GM19238 (cell line): ENCODE measurements around the gene TINAGL1.
A peak's percentile ranks its signal among the peaks of the same experiment; 100 is the strongest.

Experiments
- DNase-seq: peaks from one replicate; pipeline ENCODE4 v3.0.0; 2011; ENCODE audit warnings: low spot score; ENCODE audit not compliant: insufficient read length

TINAGL1 gene, protein sequence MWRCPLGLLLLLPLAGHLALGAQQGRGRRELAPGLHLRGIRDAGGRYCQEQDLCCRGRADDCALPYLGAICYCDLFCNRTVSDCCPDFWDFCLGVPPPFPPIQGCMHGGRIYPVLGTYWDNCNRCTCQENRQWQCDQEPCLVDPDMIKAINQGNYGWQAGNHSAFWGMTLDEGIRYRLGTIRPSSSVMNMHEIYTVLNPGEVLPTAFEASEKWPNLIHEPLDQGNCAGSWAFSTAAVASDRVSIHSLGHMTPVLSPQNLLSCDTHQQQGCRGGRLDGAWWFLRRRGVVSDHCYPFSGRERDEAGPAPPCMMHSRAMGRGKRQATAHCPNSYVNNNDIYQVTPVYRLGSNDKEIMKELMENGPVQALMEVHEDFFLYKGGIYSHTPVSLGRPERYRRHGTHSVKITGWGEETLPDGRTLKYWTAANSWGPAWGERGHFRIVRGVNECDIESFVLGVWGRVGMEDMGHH

DNA sequence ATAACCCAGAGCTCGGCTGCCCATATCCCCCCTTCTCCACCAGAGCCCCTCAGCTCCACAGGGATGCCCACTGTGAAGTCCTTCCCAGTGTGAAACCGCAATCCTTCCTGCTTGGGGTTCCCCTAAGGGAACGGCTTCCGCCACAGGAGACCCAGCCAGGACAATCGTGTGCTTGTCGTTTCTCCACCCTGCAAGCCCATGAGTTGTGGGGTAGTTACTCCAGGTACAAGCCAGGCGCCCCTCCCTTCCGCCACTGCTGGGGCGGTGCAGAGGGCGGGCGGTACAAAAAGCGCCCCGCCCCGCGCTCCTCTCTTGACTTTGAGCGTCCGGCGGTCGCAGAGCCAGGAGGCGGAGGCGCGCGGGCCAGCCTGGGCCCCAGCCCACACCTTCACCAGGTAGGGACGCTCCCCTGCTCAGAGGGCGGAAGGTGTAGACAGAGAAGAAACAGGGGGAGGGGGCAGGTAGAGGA lies at the start of gene TINAGL1:
Gene TINAGL1 (plus strand): TSS at position 315 of the 469 bp plus-strand sequence. CDS start 634 bp downstream, outside the sequence.
- no peak for DNase-seq

DNA sequence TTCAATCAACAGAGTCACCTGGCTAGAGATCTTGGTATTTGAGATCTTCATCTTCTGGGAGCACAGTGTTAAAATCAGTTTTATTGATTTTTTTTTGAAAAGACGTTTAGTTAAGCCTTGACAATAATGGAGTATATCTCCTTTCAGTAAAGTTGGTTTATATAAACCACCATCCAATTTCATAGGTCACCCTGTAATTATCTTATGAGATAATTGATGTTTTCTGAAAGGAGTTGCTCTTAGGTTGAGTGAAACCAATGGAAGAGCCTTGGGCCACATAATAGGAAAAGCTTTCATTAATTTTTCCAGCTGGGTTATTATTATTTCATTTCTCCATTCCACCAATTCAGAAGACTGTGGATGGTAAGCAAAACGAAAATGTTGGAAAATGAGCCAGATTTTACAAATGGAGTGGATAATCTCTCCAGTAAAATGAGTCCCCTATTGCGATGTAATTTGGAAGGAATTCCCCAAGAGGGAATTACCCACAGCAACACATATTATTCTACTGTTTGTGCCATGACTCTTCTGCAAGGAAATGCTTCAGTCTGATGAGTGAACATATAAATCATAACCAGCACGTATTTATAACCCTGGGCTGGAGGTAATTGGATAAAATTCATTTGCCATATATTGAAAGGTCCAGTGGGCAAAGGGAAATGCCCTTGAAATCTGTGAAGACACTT lies 46.2 kb upstream of the TINAGL1 start:
- no peak for DNase-seq

DNA sequence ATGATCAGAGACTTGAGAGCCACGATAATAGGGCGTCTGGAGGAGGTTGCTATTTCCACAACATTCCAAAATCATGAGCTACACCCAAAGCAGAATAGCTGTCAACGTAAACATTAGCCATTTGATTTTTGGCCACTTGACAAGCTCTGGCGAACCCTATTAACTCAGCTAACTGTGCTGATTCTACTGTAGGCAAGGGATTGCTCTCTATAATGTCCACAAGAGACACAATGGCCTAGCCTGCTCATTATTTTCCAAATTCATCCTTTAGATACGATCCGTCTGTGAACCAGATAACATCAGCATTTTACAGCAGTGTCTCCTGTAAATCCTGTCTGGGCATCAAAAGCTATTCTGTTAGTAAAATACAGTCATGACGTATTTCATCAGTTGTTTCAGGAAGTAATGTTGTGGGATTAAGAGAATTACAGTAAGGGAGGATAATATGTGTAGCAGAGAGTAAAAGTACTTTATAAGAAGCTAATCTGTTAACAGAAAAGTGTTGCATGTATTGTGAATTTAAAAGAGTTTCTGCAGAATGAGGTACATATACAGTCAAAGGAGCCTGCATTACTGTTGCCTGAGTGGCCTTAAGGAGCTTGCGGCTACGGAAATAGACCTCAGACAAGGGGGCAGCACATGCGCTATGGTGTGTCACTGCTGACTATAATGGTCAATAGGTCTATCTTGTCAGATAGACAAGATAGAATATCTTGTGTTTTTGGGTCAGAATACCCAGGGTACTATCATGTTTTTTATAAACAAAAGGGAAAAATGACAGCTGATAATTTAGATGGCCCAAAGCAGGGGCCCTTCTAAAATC lies 44.9 kb upstream of the TINAGL1 start:
- no peak for DNase-seq

DNA sequence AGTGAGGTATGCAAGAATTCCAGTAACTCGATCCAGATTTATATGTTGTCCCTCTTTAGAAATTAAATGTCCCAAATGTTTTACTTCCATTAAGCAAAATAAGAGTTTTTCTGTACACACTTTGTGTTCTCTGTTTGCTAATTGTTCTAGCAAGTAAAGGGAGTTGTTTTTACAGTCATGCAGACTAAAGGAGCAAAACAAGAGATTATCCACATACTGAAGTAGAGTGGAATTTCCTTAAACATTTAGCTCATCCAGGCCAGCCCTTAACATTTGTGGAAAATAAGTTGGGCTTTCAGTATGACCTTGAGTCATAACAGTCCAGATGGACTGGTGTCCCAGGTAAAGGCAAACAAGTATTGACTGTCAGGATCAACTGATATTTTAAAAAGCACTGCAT lies 44.1 kb upstream of the TINAGL1 start:
- DNase-seq: no peak

DNA sequence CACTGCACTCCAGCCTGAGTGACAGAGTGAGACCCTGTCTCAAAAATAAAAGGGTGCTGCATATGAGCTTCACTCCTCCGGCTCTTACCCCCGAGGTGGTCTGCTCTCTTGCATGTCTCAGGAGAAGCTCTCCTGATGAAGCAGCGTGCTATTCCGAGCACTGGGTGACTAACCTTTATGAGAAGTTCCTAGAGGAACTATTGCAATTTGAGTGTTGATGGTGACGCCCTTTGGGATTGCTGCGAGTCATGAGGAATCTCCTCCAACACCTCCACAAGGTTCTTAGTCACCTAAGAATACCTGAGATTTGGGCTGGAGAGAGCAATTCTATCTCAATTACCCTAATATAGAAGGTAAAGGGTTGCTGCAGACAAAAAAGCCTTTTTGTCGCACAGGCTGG lies 40.8 kb upstream of the TINAGL1 start:
- no peak for DNase-seq

DNA sequence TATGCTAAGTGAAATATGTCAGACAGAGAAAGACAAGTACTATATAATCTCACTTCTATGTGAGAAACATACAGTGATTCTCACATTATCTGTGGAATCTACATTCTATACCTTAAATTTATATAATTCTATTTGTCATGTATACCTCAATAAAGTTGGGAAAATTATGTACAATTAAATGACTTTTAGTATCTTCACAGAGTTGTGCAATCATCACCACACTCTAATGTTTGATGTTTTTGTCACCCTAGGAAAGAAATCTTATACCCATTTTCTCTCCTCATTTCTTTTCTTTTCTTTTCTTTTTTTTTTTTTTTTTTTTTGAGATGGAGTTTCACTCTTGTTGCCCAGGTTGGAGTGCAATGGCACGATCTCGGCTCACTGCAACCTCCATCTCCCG lies 37.0 kb upstream of the TINAGL1 start:
- DNase-seq: no peak

DNA sequence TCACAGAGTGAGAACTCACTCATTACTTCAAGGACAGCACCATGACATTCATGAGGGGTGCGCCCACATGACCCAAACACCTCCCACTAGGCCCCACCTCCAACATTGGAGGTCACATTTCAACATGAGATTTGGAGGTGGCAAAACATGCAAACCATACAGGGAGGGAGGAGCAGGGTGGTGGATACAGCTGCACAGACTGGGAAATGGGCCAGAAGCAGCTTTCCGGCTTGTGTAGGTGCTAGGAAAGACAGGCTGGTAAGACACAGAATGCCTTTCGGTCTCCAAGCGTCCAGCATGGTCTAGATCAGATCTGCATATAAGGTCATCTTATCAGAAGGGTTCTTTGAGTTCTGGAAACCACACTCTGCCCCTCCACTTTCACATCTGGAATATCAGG lies 35.1 kb upstream of the TINAGL1 start:
- DNase-seq: no peak

DNA sequence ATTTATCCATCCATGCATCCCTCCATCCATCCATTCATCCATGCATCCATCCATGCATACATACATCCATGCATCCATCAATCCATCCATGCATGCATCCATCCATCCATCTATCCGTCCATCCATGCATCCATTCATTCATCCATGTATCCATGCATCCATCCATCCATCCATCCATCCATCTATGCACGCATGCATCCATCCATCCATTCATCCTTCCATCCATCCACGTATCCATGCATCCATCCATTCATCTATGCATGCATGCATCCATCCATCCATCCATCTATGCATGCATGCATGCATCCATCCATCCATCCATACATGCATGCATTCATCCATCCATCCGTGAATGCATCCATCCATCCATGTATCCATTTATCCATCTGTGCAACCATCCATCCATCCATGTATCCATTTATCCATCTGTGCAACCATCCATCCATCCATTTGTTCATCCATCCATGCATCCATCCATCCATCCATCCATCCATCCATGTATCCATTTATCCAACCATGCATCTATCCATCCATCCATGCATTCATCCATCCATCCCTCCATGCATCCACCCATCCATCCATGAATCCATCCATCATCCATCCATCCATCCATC lies 30.3 kb upstream of the TINAGL1 start:
- DNase-seq: no peak

DNA sequence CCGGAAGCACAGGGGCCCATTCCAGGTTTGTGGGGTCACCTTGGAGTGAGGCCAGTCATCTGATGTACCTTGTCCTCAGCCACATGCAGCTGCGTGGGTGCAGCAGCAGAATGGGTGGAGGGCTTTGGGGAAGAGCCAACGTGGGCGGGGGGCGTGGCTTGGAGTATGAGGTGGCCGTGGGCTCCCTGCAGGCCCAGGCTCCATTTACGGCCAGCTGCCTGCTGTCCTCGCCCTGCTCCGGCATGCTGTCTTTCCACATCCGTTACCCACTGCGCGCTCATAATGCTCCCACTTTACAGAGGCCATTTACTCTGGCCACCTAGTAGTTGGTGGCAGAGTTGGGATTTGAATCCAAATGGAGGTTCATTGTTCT lies 27.8 kb upstream of the TINAGL1 start:
- no peak for DNase-seq

DNA sequence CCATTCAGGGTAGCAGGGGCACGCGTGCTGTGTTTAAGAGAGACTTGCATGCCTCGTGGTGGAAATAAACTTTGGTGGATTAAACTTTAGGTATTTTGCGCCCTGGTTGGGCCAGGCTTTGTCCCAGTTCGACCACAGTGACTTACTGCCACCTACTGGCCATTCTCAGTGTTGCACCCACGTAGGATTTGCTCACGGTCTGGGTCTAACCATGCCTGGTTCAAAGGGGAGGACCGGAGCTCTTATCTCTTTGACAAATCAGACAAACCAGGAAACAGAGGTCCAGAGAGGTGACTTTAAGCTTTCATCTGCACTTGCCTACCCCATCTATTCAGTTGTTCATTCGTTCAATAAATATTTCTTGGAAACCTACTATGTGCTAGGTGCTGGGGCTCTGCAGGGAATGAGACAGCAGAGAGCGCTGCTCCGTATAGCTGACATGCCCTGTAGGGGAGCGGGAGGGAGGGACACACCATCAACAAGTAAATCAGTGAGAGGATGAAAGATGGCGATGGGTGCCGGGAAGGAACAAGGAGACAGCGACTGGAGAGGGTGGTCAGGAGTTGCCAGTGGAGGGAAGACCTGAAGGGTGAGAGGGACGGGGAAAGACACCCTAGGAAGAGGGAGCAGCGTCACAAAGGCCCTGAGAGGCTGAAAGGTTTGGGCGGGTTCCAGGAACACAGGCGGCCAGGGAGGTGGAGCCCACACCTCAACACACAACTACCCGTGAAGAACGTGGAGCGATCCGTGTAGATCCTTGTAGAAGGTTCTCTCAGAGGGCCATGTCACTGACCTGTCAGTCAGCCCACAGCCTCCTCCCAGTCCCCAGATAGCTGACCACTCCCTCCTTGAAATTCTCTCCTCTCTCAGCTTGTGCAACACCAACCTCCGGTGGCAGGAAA lies 27.2 kb upstream of the TINAGL1 start:
- DNase-seq: peak; percentile 74

DNA sequence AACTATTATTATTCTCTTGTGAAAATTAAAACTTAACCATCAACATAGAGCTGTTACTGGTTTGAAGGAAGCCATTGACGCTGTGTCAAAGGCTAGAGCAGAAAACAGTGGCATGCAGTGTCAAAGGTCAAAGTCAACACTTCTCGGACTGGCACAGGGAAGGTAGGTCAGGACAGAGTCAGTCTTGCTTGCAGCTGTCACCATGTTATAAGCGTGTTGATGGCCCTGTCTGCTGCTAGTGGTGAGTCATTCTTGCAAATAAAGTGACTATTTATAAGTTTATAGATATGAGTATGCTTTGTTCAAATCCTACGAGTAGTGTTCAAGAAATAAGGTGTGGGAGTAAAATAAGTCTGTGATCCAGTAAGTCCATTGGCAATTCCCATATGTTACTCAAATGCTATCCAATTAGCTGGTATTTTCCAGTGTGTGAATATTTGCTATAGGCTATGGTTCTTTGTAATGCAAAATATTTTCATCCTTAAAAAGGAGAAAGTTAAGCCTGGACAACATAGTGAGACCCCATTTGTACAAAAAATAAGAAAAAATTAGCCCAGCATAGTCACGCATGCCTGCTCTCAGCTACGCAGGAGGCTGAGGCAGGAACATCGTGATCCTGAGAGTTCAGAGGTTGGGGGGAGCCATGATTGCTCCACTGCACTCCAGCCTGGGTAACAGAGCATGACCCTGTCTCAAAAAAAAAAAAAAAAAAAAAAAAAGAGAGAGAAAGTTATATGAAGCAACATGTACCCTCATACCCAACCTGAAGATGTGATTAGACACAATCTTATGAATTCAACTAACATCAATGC lies 26.3 kb upstream of the TINAGL1 start:
- no peak for DNase-seq

DNA sequence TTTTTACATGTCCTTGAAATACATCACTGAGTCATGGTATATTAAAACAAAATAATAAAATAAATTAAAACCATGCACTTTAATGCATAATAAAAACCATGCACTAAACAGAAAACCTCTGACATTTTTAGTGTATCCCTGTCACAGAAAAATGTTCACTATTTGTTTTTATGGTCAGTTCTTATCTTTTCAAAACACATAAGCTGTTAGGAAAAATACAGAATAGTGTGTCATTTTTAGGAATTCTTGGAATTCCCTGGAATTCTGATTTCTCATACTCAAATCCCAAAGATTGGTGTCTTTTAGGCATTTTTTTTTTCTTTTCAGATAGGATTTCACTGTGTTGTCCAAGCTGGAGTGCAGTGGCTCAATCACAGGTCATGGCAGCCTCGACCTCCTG lies 25.1 kb upstream of the TINAGL1 start:
- DNase-seq: no peak

DNA sequence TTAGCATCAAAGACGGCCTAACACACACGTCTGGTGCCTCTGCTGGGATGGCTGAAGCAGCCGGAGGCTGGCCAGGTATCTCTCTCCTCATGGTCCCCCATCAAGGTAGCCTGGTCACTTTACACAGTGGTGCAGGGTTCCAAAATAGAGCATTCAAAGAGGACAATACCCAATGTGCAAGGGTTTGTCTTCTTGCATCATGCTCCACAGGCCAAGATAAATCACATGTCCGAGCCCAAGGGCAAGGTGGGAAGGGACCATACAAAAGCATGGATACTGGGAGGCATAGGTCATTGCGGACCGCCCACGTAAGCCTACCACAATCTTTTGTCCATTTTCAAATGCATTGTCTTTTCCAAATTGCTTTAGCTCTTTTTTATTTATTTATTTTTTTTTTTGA lies 23.8 kb upstream of the TINAGL1 start:
- DNase-seq: no peak

DNA sequence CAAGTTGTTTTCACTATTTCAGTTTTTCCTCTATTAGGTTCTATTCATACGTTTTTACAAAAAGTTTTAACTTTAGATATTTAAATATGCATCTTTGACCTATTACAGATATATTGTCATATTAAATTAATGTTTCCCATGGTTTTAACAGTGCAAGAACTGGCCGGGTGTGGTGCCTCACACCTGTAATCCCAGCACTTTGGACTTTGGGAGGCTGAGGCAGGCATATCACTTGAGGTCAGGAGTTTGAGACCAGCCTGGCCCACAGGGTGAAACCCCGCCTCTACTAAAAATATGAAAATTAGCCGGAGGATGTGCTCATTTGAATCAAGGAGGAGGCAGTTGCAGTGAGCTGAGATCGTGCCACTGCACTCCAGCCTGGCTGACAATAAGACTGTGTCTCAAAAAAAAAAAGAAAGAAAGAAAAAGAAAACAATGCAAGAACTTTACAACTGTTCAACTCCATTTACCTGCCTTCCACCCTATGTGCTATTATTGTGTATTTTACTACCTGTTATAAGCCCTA lies 19.8 kb upstream of the TINAGL1 start:
- DNase-seq: no peak

DNA sequence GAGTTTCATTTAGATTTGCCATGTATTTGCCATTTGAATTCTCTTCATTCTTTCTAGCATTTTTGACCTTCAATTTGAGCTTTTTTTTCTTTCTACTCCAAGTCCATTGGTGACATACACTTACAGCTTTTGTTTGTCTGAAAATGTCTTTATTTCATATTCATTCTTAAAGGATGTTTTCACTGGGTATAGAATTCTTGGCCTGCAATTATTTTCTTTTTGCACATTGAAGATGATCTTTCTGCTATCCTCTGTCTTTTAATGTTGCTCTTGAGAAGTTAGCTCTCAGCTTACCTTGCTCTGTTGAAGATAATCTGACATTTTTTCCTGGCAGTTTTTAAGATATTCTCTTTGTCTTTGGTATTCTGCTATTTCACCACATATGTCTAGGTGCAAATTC lies 16.6 kb upstream of the TINAGL1 start:
- DNase-seq: no peak

DNA sequence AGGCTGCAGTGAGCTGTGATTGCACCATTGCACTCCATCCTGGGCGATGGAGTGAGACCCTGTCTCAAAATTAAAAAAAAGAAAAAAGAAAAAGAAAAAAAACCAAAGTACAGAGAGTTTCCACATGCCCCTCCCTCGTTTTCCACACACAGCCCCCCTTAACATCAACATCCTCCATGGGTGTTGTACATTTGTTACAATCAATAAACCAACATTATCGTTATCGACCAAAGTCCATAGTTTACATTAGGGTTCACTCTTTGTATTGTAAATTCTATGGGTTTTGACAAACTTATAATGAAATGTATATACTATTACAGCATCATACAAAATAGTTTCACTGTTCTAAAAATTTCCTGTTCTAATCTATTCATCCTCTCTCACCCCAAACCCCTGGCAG lies 15.9 kb upstream of the TINAGL1 start:
- no peak for DNase-seq

DNA sequence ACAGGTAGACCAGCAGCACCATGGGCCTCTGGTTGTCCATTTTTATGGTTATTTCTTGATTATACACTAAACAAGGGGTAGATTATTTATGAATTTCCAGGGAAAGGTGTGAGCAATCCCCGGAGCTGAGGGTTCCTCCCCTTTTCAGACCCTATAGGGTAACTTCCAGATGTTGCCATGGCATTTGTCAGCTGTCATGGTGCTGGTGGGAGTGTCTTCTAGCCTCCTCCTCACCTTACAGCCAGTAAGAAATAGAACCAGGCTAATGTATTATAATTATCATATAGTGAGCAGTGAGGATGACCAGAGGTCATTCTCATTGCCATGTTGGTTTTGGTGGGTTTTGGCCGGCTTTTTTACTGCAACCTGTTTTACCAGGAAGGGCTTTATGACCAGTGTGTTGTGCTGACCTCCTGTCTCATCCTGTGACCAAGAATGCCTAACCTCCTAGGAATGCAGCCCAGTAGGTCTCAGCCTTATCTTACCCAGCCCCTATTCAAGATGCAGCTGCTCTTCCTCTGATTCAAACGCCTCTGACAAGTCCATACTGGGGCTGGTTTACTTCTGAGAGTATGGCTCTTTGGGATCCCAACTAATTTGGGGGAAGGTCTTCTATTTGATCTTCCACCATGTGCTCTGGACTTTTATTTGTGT lies 13.5 kb upstream of the TINAGL1 start:
- DNase-seq: no peak

DNA sequence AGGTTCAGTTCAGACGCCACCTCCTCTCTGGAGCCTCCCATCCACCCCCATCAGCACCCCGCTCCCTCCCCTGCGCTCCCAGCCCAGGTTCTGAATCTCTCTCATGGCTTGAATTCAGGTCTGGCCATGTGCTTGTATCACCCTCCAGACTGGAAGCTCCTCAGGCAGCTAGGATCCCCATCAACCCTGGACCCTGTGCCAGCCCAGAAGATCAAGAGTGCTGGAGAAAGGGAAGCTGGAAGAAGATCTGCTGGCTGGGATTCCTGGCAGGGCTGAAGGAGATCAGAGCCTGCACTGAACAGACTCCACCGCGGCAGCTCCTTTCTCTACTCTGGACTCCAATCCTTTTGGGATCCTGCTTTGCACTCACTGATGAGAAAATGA lies 11.7 kb upstream of the TINAGL1 start:
- DNase-seq: no peak
